Lower leg skin (tissue), 4 donors: ENCODE results near the gene POU6F2. TPM values are rescaled to one million over a fixed set of nuclear protein-coding genes. Genes with fewer than 3 reads are reported as not detected.

Experiments used
- DNase-seq, 2 donors: peaks; one replicate each; pipeline ENCODE4 v3.0.0-alpha.2; 2019; ENCODE audit warnings: low spot score in 2 of 2
- H3K4me3 ChIP-seq: fragments of 200-600 bp; sonication (generic); 2 replicates; pipeline ENCODE4 v1.5.1; 2017; ENCODE audit warnings: mild to moderate bottlenecking, low read depth; ENCODE audit not compliant: poor library complexity, severe bottlenecking
- POLR2A ChIP-seq, 2 donors: fragments of 450-650 bp; IDR thresholded peaks; one replicate each; pipeline ENCODE4 v1.6.1; 2016 to 2017; ENCODE audit warnings: antibody characterized with exemption in 2 of 2, mild to moderate bottlenecking in 1 of 2, moderate library complexity in 1 of 2
- WGBS, 2 donors: methylation state at CpG; one replicate each; pipeline ENCODE4 v1.1.5; 2018; 5-methylcytosine and 5-hydroxymethylcytosine counted together
- intact Hi-C: fragments of 100-400 bp; cut with DNase I; formaldehyde crosslinking; loops from one replicate; pipeline ENCODE4 v1.15.0; 2023; ENCODE audit warnings: low total_unique reads
- total RNA-seq, 4 donors: library from RNA; depleted of rRNA; stranded (reverse); fragments of >200 nt; gene quantifications; one replicate each; pipeline ENCODE4 v1.1.0, GENCODE V29; 2016
- TF ChIP-seq, protein P1 (sequence below), 3 donors: fragments of 450-650 bp; IDR thresholded peaks; one replicate each; pipeline ENCODE4 v1.5.1; 2016; ENCODE audit warnings: antibody characterized with exemption in 3 of 3, mild to moderate bottlenecking in 3 of 3, moderate library complexity in 2 of 3

The POU6F2 gene
- total RNA-seq, 4 donors from 2014 or later = 0.36 TPM; not detected in 3

GRCh38 chr7:39312254-39312989, 334.7 kb downstream of the POU6F2 start:
- WGBS, 2 donors = 75 to 83% methylated on average over 10 of the region's 10 CpGs
- intact Hi-C loops = no loop called here
- TF ChIP-seq POLR2A (IDR thresholded peaks at IDR 0.05) = no peak
- TF ChIP-seq, protein P1, sequence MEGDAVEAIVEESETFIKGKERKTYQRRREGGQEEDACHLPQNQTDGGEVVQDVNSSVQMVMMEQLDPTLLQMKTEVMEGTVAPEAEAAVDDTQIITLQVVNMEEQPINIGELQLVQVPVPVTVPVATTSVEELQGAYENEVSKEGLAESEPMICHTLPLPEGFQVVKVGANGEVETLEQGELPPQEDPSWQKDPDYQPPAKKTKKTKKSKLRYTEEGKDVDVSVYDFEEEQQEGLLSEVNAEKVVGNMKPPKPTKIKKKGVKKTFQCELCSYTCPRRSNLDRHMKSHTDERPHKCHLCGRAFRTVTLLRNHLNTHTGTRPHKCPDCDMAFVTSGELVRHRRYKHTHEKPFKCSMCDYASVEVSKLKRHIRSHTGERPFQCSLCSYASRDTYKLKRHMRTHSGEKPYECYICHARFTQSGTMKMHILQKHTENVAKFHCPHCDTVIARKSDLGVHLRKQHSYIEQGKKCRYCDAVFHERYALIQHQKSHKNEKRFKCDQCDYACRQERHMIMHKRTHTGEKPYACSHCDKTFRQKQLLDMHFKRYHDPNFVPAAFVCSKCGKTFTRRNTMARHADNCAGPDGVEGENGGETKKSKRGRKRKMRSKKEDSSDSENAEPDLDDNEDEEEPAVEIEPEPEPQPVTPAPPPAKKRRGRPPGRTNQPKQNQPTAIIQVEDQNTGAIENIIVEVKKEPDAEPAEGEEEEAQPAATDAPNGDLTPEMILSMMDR (IDR thresholded peaks at IDR 0.05) = no peak
- no peak overlapping the region for H3K4me3 ChIP-seq
- no peak for DNase-seq

- DNase-seq = no peak
- H3K4me3 ChIP-seq = no peak overlapping the region
- no peak for TF ChIP-seq POLR2A (IDR thresholded peaks at IDR 0.05)
- TF ChIP-seq, protein P1 (IDR thresholded peaks at IDR 0.05) = no peak
- intact Hi-C loops = no loop called here
- WGBS, 2 donors = 82 to 84% methylated on average over 4 of the region's 4 CpGs
These were observed 335.7 kb downstream of the POU6F2 start for GRCh38 chr7:39313376-39313775.

- DNase-seq = no peak
- 60 to 69% methylated on average over 6 of the region's 6 CpGs for WGBS, 2 donors
- H3K4me3 ChIP-seq = no peak overlapping the region
- TF ChIP-seq, protein P1 (IDR thresholded peaks at IDR 0.05) = no peak
- no peak for TF ChIP-seq POLR2A (IDR thresholded peaks at IDR 0.05)
- intact Hi-C loops = no loop called here
These were observed 336.3 kb downstream of the POU6F2 start for GRCh38 chr7:39313974-39314373.

DNA sequence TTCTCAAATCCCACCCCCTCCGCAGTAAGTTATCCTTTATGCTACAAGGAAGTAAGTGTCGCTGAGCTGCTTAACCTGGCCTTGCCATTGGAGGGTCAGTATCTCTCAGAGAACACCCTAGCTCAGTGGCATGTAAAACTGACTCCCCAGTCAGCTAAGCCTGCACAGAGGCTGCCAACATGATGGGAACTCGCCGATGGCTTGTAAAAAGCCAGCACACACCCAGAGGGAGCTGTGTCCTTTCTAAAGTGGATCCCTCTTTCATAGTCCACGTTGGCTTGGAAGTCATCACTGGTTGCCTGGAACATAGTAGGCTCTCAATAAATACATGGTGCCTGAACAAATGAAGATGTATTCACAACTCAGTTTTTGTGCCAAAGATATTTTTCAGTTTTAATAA, 339.4 kb downstream of the POU6F2 start:
- no peak for DNase-seq
- TF ChIP-seq POLR2A (IDR thresholded peaks at IDR 0.05) = no peak
- TF ChIP-seq, protein P1 (IDR thresholded peaks at IDR 0.05) = no peak
- WGBS, 2 donors = 75 to 80% methylated on average over 5 of the region's 5 CpGs
- intact Hi-C loops = no loop called here
- no peak overlapping the region for H3K4me3 ChIP-seq

- TF ChIP-seq, protein P1 (IDR thresholded peaks at IDR 0.05) = no peak
- no peak for TF ChIP-seq POLR2A (IDR thresholded peaks at IDR 0.05)
- intact Hi-C loops = no loop called here
- WGBS, 2 donors = 45 to 50% methylated on average over 5 of the region's 5 CpGs
- no peak for DNase-seq
- no peak overlapping the region for H3K4me3 ChIP-seq
These were observed 340.2 kb downstream of the POU6F2 start for GRCh38 chr7:39317896-39318295.

- intact Hi-C loops = no loop called here
These were observed 343.5 kb downstream of the POU6F2 start for GRCh38 chr7:39321245-39321644.

More at GRCh38 chr7:39321245-39321644, 343.5 kb downstream of the POU6F2 start:
- no peak for DNase-seq
- H3K4me3 ChIP-seq = no peak overlapping the region
- TF ChIP-seq, protein P1 (IDR thresholded peaks at IDR 0.05) = no peak
- no peak for TF ChIP-seq POLR2A (IDR thresholded peaks at IDR 0.05)
- WGBS, 2 donors = 68 to 78% methylated on average over 3 of the region's 3 CpGs
